RWPE2 (cell line): ENCODE results near the gene LMNTD1.
"Not testable (repeated sequence)": the region's sequence is repeated elsewhere in the genome, so short reads cannot be mapped to it uniquely, and the experiment has no call there.

Experiments
- ATAC-seq: fragments of 200-7000 bp; cut with Tn5 transposase; 3 replicates; pipeline ENCODE4 v1.9.1; 2021; ENCODE audit warnings: low read depth
- DNase-seq: peaks from one replicate; pipeline ENCODE4 v3.0.0-alpha.2; 2020; ENCODE audit warnings: low spot score
- H3K27ac ChIP-seq: fragments of 450-650 bp; 2 replicates; pipeline ENCODE4 v1.5.1; 2017; ENCODE audit warnings: mild to moderate bottlenecking; ENCODE audit not compliant: poor library complexity, severe bottlenecking
- H3K27me3 ChIP-seq: fragments of 250-450 bp; sonication (Bioruptor Pico); 2 replicates; pipeline ENCODE4 v1.5.1; 2021; ENCODE audit warnings: mild to moderate bottlenecking, moderate library complexity; ENCODE audit not compliant: insufficient read depth, poor library complexity, severe bottlenecking
- H3K36me3 ChIP-seq: fragments of 250-450 bp; sonication (Bioruptor Pico); 2 replicates; pipeline ENCODE4 v1.5.1; 2020; ENCODE audit warnings: low read depth, mild to moderate bottlenecking, moderate library complexity
- H3K4me1 ChIP-seq: fragments of 250-450 bp; sonication (Bioruptor Pico); 2 replicates; pipeline ENCODE4 v1.5.1; 2021; ENCODE audit warnings: mild to moderate bottlenecking, moderate library complexity; ENCODE audit not compliant: insufficient read depth, poor library complexity, severe bottlenecking
- H3K4me3 ChIP-seq: fragments of 250-450 bp; sonication (Bioruptor Pico); 2 replicates; pipeline ENCODE4 v1.5.1; 2021; ENCODE audit warnings: mild to moderate bottlenecking, moderate library complexity; ENCODE audit not compliant: severe bottlenecking
- H3K9me3 ChIP-seq: fragments of 250-450 bp; sonication (Bioruptor Pico); 2 replicates; pipeline ENCODE4 v1.5.1; 2021; ENCODE audit warnings: mild to moderate bottlenecking, moderate library complexity; ENCODE audit not compliant: severe bottlenecking
- CTCF ChIP-seq: fragments of 450-650 bp; IDR thresholded peaks from one replicate; pipeline ENCODE4 v1.5.1; 2017; ENCODE audit warnings: mild to moderate bottlenecking, moderate library complexity; ENCODE audit not compliant: poor library complexity, severe bottlenecking

LMNTD1 gene

GRCh38 chr12:25495331-25496097, 57.6 kb downstream of the LMNTD1 start:
- DNase-seq: no peak
- Histone ChIP-seq H3K27ac (peak overlapping the region; percentile 47), H3K4me1 (peaks cover 12% of the 10 kb centered on the region), H3K36me3 (no peaks in the 10 kb centered on the region), H3K4me3 (no peak overlapping the region), H3K9me3 (no peaks in the 10 kb centered on the region), H3K27me3 (no peaks in the 10 kb centered on the region)
- no peak for TF ChIP-seq CTCF
- peak; percentile 84 for ATAC-seq

- peaks cover 12% of the 10 kb centered on the region for H3K4me1 ChIP-seq
- ATAC-seq (no peak), DNase-seq (no peak)
- no peak overlapping the region for H3K4me3 ChIP-seq
- no peaks in the 10 kb centered on the region for H3K9me3 ChIP-seq
- H3K27ac ChIP-seq: peak overlapping the region; percentile 47
- no peak for TF ChIP-seq CTCF
- H3K27me3 ChIP-seq: no peaks in the 10 kb centered on the region
- H3K36me3 ChIP-seq: no peaks in the 10 kb centered on the region
Measured at GRCh38 chr12:25494926-25495325, 58.2 kb downstream of the LMNTD1 start.

- H3K36me3 ChIP-seq: no peaks in the 10 kb centered on the region
- no peak overlapping the region for H3K4me3 ChIP-seq
- H3K27me3 ChIP-seq: no peaks in the 10 kb centered on the region
- peaks cover 12% of the 10 kb centered on the region for H3K4me1 ChIP-seq
- DNase-seq: no peak
- ATAC-seq: no peak
- TF ChIP-seq CTCF: no peak
- no peaks in the 10 kb centered on the region for H3K9me3 ChIP-seq
- H3K27ac ChIP-seq: no peak overlapping the region
Measured at GRCh38 chr12:25493682-25494081, 59.4 kb downstream of the LMNTD1 start.

- Histone ChIP-seq H3K27me3 (no peaks in the 10 kb centered on the region), H3K4me1 (peaks cover 12% of the 10 kb centered on the region), H3K27ac (no peak overlapping the region), H3K9me3 (no peaks in the 10 kb centered on the region), H3K4me3 (no peak overlapping the region), H3K36me3 (no peaks in the 10 kb centered on the region)
- TF ChIP-seq CTCF: no peak
- DNase-seq (no peak), ATAC-seq (no peak)
Measured at GRCh38 chr12:25491396-25492325, 61.4 kb downstream of the LMNTD1 start.

GRCh38 chr12:25488956-25489870, 63.9 kb downstream of the LMNTD1 start:
- DNase-seq, H3K9me3 ChIP-seq, ATAC-seq, H3K27me3 ChIP-seq, H3K4me1 ChIP-seq, H3K36me3 ChIP-seq: not testable (repeated sequence)
- H3K4me3 ChIP-seq: peak overlapping the region; percentile 23
- peak overlapping the region; percentile 67 for H3K27ac ChIP-seq
